ENCODE measurements around the gene PMM2.
A peak's percentile ranks its signal among the peaks of the same experiment; 100 is the strongest.

The PMM2 gene

GRCh38 chr16:8852534-8852933, 54.9 kb downstream of the PMM2 start:
- no peak for DNase-seq

- no peak for DNase-seq
These were observed 55.5 kb downstream of the PMM2 start for GRCh38 chr16:8853150-8853549.

GRCh38 chr16:8853611-8854010, 56.0 kb downstream of the PMM2 start:
- no peak for DNase-seq

- DNase-seq = no peak
These were observed 56.8 kb downstream of the PMM2 start for GRCh38 chr16:8854298-8854948.

GRCh38 chr16:8855051-8855786, 57.6 kb downstream of the PMM2 start:
- no peak for DNase-seq

- no peak for DNase-seq
These were observed 58.3 kb downstream of the PMM2 start for GRCh38 chr16:8855972-8856371.

- no peak for DNase-seq
These were observed 61.6 kb downstream of the PMM2 start for GRCh38 chr16:8858994-8859912.

- DNase-seq = no peak
These were observed 62.6 kb downstream of the PMM2 start for GRCh38 chr16:8859913-8860881.

- no peak for DNase-seq
These were observed 64.1 kb downstream of the PMM2 start for GRCh38 chr16:8861563-8862308.

- DNase-seq = no peak
These were observed 64.9 kb downstream of the PMM2 start for GRCh38 chr16:8862309-8863130.

- DNase-seq = no peak
These were observed 66.2 kb downstream of the PMM2 start for GRCh38 chr16:8863594-8864424.

GRCh38 chr16:8864480-8865110, 67.0 kb downstream of the PMM2 start:
- no peak for DNase-seq

- no peak for DNase-seq
These were observed 67.7 kb downstream of the PMM2 start for GRCh38 chr16:8865145-8865882.

- no peak for DNase-seq
These were observed 68.7 kb downstream of the PMM2 start for GRCh38 chr16:8866118-8866883.

GRCh38 chr16:8866884-8867215, 69.2 kb downstream of the PMM2 start:
- no peak for DNase-seq

- no peak for DNase-seq
These were observed 69.7 kb downstream of the PMM2 start for GRCh38 chr16:8867216-8867931.

GRCh38 chr16:8867932-8868415, 70.3 kb downstream of the PMM2 start:
- peak in 1 of 2 donors; percentile 29 for DNase-seq
